WTC11 (cell line): ENCODE data around the gene RUSF1. TPM values are rescaled to one million over a fixed set of nuclear protein-coding genes. Genes with fewer than 3 reads are reported as not detected.
A peak's percentile ranks its signal among the peaks of the same experiment; 100 is the strongest.

Experiments used
- ATAC-seq: fragments of 200-7000 bp; cut with Tn5 transposase; 2 replicates; pipeline ENCODE4 v1.10.0; 2021; ENCODE audit warnings: mild to moderate bottlenecking, moderate library complexity
- CTCF ChIA-PET: fragments of 300-600 bp; sonication (Branson Sonifier 250); formaldehyde crosslinking; loops from one replicate; lab custom pipeline; 2021; ENCODE audit warnings: antibody characterized with exemption; lab: Charles Lee
- POLR2A ChIA-PET: fragments of 350-600 bp; sonication (Branson Sonifier 250); formaldehyde crosslinking; loops from one replicate; lab custom pipeline; 2021; ENCODE audit warnings: antibody characterized with exemption; lab: Charles Lee
- DNase-seq: peaks from one replicate; pipeline ENCODE4 v3.0.0; 2021; ENCODE audit warnings: low spot score
- H3K27ac Mint-ChIP-seq: 2 replicates; pipeline ENCODE4 v1.8.0; 2021; ENCODE audit warnings: mixed read lengths
- H3K27me3 Mint-ChIP-seq: 2 replicates; pipeline ENCODE4 v1.8.0; 2021; ENCODE audit warnings: low read depth, mild to moderate bottlenecking, moderate library complexity, mixed read lengths
- H3K36me3 Mint-ChIP-seq: 2 replicates; pipeline ENCODE4 v1.8.0; 2021; ENCODE audit warnings: mixed read lengths
- H3K4me1 Mint-ChIP-seq: 2 replicates; pipeline ENCODE4 v1.8.0; 2022; ENCODE audit warnings: mixed read lengths
- H3K4me3 Mint-ChIP-seq: 2 replicates; pipeline ENCODE4 v1.8.0; 2021; ENCODE audit warnings: mild to moderate bottlenecking, moderate library complexity, mixed read lengths
- H3K9me3 Mint-ChIP-seq: 2 replicates; pipeline ENCODE4 v1.8.0; 2021; ENCODE audit warnings: mixed read lengths
- FOXP1 ChIP-seq: sonication (generic); formaldehyde crosslinking; IDR thresholded peaks from 2 replicates; pipeline ENCODE4 v1.8.0; 2022; ENCODE audit warnings: missing genetic modification reagents, mild to moderate bottlenecking, moderate library complexity, borderline replicate concordance
- MXD4 ChIP-seq: fragments of 250-450 bp; sonication (Bioruptor Pico); IDR thresholded peaks from 2 replicates; pipeline ENCODE4 v1.8.0; 2021; ENCODE audit warnings: mild to moderate bottlenecking, moderate library complexity, borderline replicate concordance
- NFE2L1 ChIP-seq: sonication (generic); formaldehyde crosslinking; IDR thresholded peaks from 2 replicates; pipeline ENCODE4 v1.8.1; 2023; ENCODE audit warnings: missing genetic modification reagents
- NR3C1 ChIP-seq: sonication (generic); formaldehyde crosslinking; conservative IDR thresholded peaks from 2 replicates; pipeline ENCODE4 v1.8.1; 2023; ENCODE audit warnings: low read depth, mild to moderate bottlenecking, missing genetic modification reagents
- SP1 ChIP-seq: sonication (generic); formaldehyde crosslinking; conservative IDR thresholded peaks from 2 replicates; pipeline ENCODE4 v1.8.1; 2022; ENCODE audit warnings: missing genetic modification reagents
- total RNA-seq: library from RNA; stranded (reverse); gene quantifications from 3 replicates; pipeline ENCODE4 v1.2.3, GENCODE V29; 2021
- TF ChIP-seq, protein P1 (sequence below): sonication (generic); formaldehyde crosslinking; IDR thresholded peaks from 2 replicates; pipeline ENCODE4 v1.8.1; 2023; ENCODE audit warnings: mild to moderate bottlenecking, moderate library complexity, missing genetic modification reagents
- TF ChIP-seq, protein P2 (sequence below): sonication (generic); formaldehyde crosslinking; IDR thresholded peaks from 2 replicates; pipeline ENCODE4 v1.8.1; 2023; ENCODE audit warnings: mild to moderate bottlenecking, missing genetic modification reagents, borderline replicate concordance
- TF ChIP-seq, protein P3 (sequence below): sonication (generic); formaldehyde crosslinking; IDR thresholded peaks from 2 replicates; pipeline ENCODE4 v1.8.1; 2023; ENCODE audit warnings: mild to moderate bottlenecking, missing genetic modification reagents, moderate library complexity
- TF ChIP-seq, protein P4 (sequence below): fragments of 250-450 bp; sonication (Bioruptor Pico); IDR thresholded peaks from 2 replicates; pipeline ENCODE4 v1.9.0; 2021; ENCODE audit warnings: moderate library complexity, mild to moderate bottlenecking, inconsistent platforms, borderline replicate concordance
- TF ChIP-seq, protein P5 (sequence below): sonication (generic); formaldehyde crosslinking; IDR thresholded peaks from 2 replicates; pipeline ENCODE4 v1.8.0; 2023; ENCODE audit warnings: mild to moderate bottlenecking, missing genetic modification reagents
- TF ChIP-seq, protein P6 (sequence below): sonication (generic); formaldehyde crosslinking; IDR thresholded peaks from 2 replicates; pipeline ENCODE4 v1.8.1; 2023; ENCODE audit warnings: mild to moderate bottlenecking, missing genetic modification reagents, moderate library complexity
- TF ChIP-seq, protein P7 (sequence below): sonication (generic); formaldehyde crosslinking; IDR thresholded peaks from 2 replicates; pipeline ENCODE4 v1.8.0; 2022; ENCODE audit warnings: mild to moderate bottlenecking, missing genetic modification reagents
- TF ChIP-seq, protein P8 (sequence below): sonication (generic); formaldehyde crosslinking; IDR thresholded peaks from 2 replicates; pipeline ENCODE4 v1.8.0; 2022; ENCODE audit warnings: mild to moderate bottlenecking, missing genetic modification reagents
- TF ChIP-seq, protein P9 (sequence below): sonication (generic); formaldehyde crosslinking; IDR thresholded peaks from 2 replicates; pipeline ENCODE4 v1.8.1; 2022; ENCODE audit warnings: low read depth, mild to moderate bottlenecking, moderate library complexity, missing genetic modification reagents, borderline replicate concordance

The RUSF1 gene
- total RNA-seq, 1 experiment from 2014 or later, result 35.9 TPM

DNA sequence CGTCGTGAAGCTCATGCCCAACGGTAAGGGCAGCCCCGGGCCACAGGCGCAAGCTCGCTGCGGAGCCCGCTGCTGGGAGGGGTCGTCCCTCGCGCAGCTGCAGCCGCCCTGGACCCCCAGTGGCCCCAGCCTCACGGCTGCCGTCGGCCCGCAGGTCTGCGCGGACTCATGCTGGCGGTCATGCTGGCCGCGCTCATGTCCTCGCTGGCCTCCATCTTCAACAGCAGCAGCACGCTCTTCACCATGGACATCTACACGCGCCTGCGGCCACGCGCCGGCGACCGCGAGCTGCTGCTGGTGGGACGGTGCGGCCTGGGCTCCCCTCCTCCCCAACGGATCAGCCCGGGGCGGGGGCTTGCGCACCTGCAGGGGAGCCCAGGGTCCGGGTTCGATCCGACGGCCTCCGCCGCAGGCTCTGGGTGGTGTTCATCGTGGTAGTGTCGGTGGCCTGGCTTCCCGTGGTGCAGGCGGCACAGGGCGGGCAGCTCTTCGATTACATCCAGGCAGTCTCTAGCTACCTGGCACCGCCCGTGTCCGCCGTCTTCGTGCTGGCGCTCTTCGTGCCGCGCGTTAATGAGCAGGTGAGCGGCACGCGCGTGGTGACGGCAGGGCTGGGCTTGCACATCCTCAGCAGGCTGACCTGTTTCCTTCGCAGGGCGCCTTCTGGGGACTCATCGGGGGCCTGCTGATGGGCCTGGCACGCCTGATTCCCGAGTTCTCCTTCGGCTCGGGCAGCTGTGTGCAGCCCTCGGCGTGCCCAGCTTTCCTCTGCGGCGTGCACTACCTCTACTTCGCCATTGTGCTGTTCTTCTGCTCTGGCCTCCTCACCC lies 19.5 kb downstream of the RUSF1 start (continued):
- TF ChIP-seq, protein P1, sequence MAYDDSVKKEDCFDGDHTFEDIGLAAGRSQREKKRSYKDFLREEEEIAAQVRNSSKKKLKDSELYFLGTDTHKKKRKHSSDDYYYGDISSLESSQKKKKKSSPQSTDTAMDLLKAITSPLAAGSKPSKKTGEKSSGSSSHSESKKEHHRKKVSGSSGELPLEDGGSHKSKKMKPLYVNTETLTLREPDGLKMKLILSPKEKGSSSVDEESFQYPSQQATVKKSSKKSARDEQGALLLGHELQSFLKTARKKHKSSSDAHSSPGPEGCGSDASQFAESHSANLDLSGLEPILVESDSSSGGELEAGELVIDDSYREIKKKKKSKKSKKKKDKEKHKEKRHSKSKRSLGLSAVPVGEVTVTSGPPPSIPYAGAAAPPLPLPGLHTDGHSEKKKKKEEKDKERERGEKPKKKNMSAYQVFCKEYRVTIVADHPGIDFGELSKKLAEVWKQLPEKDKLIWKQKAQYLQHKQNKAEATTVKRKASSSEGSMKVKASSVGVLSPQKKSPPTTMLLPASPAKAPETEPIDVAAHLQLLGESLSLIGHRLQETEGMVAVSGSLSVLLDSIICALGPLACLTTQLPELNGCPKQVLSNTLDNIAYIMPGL (CRISPR knock-in tag), result peak; percentile 36; the same call in 1 of the 2 replicates
- TF ChIP-seq, protein P2, sequence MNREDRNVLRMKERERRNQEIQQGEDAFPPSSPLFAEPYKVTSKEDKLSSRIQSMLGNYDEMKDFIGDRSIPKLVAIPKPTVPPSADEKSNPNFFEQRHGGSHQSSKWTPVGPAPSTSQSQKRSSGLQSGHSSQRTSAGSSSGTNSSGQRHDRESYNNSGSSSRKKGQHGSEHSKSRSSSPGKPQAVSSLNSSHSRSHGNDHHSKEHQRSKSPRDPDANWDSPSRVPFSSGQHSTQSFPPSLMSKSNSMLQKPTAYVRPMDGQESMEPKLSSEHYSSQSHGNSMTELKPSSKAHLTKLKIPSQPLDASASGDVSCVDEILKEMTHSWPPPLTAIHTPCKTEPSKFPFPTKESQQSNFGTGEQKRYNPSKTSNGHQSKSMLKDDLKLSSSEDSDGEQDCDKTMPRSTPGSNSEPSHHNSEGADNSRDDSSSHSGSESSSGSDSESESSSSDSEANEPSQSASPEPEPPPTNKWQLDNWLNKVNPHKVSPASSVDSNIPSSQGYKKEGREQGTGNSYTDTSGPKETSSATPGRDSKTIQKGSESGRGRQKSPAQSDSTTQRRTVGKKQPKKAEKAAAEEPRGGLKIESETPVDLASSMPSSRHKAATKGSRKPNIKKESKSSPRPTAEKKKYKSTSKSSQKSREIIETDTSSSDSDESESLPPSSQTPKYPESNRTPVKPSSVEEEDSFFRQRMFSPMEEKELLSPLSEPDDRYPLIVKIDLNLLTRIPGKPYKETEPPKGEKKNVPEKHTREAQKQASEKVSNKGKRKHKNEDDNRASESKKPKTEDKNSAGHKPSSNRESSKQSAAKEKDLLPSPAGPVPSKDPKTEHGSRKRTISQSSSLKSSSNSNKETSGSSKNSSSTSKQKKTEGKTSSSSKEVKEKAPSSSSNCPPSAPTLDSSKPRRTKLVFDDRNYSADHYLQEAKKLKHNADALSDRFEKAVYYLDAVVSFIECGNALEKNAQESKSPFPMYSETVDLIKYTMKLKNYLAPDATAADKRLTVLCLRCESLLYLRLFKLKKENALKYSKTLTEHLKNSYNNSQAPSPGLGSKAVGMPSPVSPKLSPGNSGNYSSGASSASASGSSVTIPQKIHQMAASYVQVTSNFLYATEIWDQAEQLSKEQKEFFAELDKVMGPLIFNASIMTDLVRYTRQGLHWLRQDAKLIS (CRISPR knock-in tag), result no peak
- TF ChIP-seq, protein P3, sequence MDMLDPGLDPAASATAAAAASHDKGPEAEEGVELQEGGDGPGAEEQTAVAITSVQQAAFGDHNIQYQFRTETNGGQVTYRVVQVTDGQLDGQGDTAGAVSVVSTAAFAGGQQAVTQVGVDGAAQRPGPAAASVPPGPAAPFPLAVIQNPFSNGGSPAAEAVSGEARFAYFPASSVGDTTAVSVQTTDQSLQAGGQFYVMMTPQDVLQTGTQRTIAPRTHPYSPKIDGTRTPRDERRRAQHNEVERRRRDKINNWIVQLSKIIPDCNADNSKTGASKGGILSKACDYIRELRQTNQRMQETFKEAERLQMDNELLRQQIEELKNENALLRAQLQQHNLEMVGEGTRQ, result no peak
- TF ChIP-seq, protein P4, sequence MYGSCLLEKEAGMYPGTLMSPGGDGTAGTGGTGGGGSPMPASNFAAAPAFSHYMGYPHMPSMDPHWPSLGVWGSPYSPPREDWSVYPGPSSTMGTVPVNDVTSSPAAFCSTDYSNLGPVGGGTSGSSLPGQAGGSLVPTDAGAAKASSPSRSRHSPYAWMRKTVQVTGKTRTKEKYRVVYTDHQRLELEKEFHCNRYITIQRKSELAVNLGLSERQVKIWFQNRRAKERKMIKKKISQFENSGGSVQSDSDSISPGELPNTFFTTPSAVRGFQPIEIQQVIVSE (CRISPR knock-in tag), result no peak
- TF ChIP-seq, protein P5, sequence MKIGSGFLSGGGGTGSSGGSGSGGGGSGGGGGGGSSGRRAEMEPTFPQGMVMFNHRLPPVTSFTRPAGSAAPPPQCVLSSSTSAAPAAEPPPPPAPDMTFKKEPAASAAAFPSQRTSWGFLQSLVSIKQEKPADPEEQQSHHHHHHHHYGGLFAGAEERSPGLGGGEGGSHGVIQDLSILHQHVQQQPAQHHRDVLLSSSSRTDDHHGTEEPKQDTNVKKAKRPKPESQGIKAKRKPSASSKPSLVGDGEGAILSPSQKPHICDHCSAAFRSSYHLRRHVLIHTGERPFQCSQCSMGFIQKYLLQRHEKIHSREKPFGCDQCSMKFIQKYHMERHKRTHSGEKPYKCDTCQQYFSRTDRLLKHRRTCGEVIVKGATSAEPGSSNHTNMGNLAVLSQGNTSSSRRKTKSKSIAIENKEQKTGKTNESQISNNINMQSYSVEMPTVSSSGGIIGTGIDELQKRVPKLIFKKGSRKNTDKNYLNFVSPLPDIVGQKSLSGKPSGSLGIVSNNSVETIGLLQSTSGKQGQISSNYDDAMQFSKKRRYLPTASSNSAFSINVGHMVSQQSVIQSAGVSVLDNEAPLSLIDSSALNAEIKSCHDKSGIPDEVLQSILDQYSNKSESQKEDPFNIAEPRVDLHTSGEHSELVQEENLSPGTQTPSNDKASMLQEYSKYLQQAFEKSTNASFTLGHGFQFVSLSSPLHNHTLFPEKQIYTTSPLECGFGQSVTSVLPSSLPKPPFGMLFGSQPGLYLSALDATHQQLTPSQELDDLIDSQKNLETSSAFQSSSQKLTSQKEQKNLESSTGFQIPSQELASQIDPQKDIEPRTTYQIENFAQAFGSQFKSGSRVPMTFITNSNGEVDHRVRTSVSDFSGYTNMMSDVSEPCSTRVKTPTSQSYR (CRISPR knock-in tag), result no peak; the same call in 1 of the 2 replicates
- TF ChIP-seq, protein P6, sequence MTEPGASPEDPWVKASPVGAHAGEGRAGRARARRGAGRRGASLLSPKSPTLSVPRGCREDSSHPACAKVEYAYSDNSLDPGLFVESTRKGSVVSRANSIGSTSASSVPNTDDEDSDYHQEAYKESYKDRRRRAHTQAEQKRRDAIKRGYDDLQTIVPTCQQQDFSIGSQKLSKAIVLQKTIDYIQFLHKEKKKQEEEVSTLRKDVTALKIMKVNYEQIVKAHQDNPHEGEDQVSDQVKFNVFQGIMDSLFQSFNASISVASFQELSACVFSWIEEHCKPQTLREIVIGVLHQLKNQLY (CRISPR knock-in tag), result no peak
- no peak for TF ChIP-seq NR3C1 (CRISPR knock-in tag)
- TF ChIP-seq, all 79 proteins: peak for 12

DNA sequence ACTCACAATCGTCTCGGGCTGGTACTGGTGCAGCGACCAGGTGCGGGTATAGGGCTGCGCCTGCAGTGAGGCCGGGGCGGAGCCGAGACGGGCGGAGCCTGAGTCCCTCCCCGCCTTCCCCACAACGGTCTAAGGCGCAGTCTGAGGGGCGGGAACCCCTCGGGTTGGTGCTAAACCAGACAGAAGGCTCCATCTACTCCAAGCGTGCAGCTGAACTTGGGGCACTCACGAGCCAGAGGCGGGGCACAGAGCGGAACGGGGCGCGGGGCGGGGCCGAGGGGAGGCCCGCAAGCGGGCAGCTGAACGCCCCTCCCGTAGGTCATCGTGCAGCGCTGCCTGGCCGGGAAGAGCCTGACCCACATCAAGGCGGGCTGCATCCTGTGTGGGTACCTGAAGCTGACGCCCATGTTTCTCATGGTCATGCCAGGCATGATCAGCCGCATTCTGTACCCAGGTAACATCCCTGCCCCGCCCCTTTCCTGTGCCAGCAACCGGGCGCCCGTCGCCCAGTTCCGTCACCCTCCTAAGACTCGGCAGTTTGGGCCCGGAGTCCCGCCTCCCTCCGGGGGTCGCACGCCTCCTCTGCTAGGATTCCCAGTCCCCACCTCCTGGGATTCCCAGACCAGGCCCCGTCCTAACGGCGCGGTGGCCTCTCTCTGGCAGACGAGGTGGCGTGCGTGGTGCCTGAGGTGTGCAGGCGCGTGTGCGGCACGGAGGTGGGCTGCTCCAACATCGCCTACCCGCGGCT lies 20.3 kb downstream of the RUSF1 start:
- ATAC-seq (peak; percentile 89), DNase-seq (peak; percentile 78)
- peak overlapping the region; percentile 78 for H3K4me3 Mint-ChIP-seq
- H3K4me1 Mint-ChIP-seq, result peaks cover 8% of the 10 kb centered on the region
- H3K27me3 Mint-ChIP-seq, result peaks cover 73% of the 10 kb centered on the region
- no peak overlapping the region for H3K27ac Mint-ChIP-seq
- H3K36me3 Mint-ChIP-seq, result peaks cover 8% of the 10 kb centered on the region
- ChIA-PET CTCF (interaction anchor here (0.9 to 3.1 kb wide), 12 partner anchors 11 to 227 kb away, joined by 3 to 26 read pairs (median 6); partner anchors contain the start of genes ARMC5 and RUSF1), POLR2A (interaction anchor here (1.0 to 1.8 kb wide), 7 partner anchors 9 to 227 kb away, joined by 3 to 8 read pairs (median 5); partner anchors contain the start of gene RUSF1)
- no peaks in the 10 kb centered on the region for H3K9me3 Mint-ChIP-seq
- TF ChIP-seq, protein P7, sequence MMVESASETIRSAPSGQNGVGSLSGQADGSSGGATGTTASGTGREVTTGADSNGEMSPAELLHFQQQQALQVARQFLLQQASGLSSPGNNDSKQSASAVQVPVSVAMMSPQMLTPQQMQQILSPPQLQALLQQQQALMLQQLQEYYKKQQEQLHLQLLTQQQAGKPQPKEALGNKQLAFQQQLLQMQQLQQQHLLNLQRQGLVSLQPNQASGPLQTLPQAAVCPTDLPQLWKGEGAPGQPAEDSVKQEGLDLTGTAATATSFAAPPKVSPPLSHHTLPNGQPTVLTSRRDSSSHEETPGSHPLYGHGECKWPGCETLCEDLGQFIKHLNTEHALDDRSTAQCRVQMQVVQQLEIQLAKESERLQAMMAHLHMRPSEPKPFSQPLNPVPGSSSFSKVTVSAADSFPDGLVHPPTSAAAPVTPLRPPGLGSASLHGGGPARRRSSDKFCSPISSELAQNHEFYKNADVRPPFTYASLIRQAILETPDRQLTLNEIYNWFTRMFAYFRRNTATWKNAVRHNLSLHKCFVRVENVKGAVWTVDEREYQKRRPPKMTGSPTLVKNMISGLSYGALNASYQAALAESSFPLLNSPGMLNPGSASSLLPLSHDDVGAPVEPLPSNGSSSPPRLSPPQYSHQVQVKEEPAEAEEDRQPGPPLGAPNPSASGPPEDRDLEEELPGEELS, result peak; percentile 83; the same call in 1 of the 2 replicates
- TF ChIP-seq MXD4 (CRISPR knock-in tag), result no peak
- peak; percentile 11; the same call in 1 of the 2 replicates for TF ChIP-seq NFE2L1 (CRISPR knock-in tag)
- TF ChIP-seq SP1 (CRISPR knock-in tag), result peak; percentile 13; the same call in 1 of the 2 replicates
- TF ChIP-seq, protein P8, sequence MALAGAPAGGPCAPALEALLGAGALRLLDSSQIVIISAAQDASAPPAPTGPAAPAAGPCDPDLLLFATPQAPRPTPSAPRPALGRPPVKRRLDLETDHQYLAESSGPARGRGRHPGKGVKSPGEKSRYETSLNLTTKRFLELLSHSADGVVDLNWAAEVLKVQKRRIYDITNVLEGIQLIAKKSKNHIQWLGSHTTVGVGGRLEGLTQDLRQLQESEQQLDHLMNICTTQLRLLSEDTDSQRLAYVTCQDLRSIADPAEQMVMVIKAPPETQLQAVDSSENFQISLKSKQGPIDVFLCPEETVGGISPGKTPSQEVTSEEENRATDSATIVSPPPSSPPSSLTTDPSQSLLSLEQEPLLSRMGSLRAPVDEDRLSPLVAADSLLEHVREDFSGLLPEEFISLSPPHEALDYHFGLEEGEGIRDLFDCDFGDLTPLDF (CRISPR knock-in tag), result no peak
- TF ChIP-seq, protein P9, sequence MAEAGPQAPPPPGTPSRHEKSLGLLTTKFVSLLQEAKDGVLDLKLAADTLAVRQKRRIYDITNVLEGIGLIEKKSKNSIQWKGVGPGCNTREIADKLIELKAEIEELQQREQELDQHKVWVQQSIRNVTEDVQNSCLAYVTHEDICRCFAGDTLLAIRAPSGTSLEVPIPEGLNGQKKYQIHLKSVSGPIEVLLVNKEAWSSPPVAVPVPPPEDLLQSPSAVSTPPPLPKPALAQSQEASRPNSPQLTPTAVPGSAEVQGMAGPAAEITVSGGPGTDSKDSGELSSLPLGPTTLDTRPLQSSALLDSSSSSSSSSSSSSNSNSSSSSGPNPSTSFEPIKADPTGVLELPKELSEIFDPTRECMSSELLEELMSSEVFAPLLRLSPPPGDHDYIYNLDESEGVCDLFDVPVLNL (CRISPR knock-in tag), result no peak
- TF ChIP-seq FOXP1 (CRISPR knock-in tag), result peak; percentile 67; the same call in 1 of the 2 replicates
